ENCODE data around the gene MYO9B.

MYO9B gene

GRCh38 chr19:17063428-17063827 is 12.1 kb upstream of the MYO9B start:
- DNase-seq, result no peak

GRCh38 chr19:17069193-17069592 is 6.4 kb upstream of the MYO9B start:
- no peak for DNase-seq

- no peak for DNase-seq
Observed at GRCh38 chr19:17070421-17070820, 5.2 kb upstream of the MYO9B start.

GRCh38 chr19:17070912-17071311 is 4.7 kb upstream of the MYO9B start:
- no peak for DNase-seq

- DNase-seq, result no peak
Observed at GRCh38 chr19:17073869-17074633, 1.5 kb upstream of the MYO9B start.

GRCh38 chr19:17074634-17075034 is 943 bp upstream of the MYO9B start:
- DNase-seq, result peak; percentile 9

GRCh38 chr19:17075864-17076542 is 426 bp downstream of the MYO9B start:
- DNase-seq, result peak; percentile 38

GRCh38 chr19:17076543-17076991 is 990 bp downstream of the MYO9B start:
- peak; percentile 21 for DNase-seq

GRCh38 chr19:17077447-17078028 is 2.0 kb downstream of the MYO9B start:
- no peak for DNase-seq

- no peak for DNase-seq
Observed at GRCh38 chr19:17078036-17078919, 2.7 kb downstream of the MYO9B start.

- DNase-seq, result no peak
Observed at GRCh38 chr19:17078920-17079709, 3.5 kb downstream of the MYO9B start.

GRCh38 chr19:17079710-17080439 is 4.3 kb downstream of the MYO9B start:
- peak; percentile 83 for DNase-seq

- no peak for DNase-seq
Observed at GRCh38 chr19:17080440-17080801, 4.8 kb downstream of the MYO9B start.

- DNase-seq, result no peak
Observed at GRCh38 chr19:17081672-17082630, 6.4 kb downstream of the MYO9B start.

GRCh38 chr19:17086120-17086519 is 10.5 kb downstream of the MYO9B start:
- DNase-seq, result no peak

- no peak for DNase-seq
Observed at GRCh38 chr19:17086834-17087233, 11.3 kb downstream of the MYO9B start.

GRCh38 chr19:17088552-17088951 is 13.0 kb downstream of the MYO9B start:
- no peak for DNase-seq

- peak; percentile 41 for DNase-seq
Observed at GRCh38 chr19:17090583-17090982, 15.0 kb downstream of the MYO9B start.

- no peak for DNase-seq
Observed at GRCh38 chr19:17091758-17092333, 16.3 kb downstream of the MYO9B start.

GRCh38 chr19:17092696-17093095 is 17.1 kb downstream of the MYO9B start:
- DNase-seq, result no peak

All from stimulated activated CD4-positive, alpha-beta T cell treated with anti-CD3 and anti-CD28 coated beads, Interleukin-1b, Interleukin-23, amount 100 ng/mL, for 48 hours (primary cell).